DMS114 treated with DMSO at 0.1 percent for 48 hours (cell line): Measurements from ENCODE around the gene UIMC1.

Experiments
- DNase-seq: peaks from one replicate; lab custom pipeline; 2025; ENCODE audit not compliant: unreplicated experiment; lab: John Stamatoyannopoulos, UW

UIMC1 gene

GRCh38 chr5:176955895-176956294 lies 50.7 kb downstream of the UIMC1 start:
- DNase-seq: no peak

GRCh38 chr5:176954050-176954449 lies 52.5 kb downstream of the UIMC1 start:
- DNase-seq: no peak

DNA sequence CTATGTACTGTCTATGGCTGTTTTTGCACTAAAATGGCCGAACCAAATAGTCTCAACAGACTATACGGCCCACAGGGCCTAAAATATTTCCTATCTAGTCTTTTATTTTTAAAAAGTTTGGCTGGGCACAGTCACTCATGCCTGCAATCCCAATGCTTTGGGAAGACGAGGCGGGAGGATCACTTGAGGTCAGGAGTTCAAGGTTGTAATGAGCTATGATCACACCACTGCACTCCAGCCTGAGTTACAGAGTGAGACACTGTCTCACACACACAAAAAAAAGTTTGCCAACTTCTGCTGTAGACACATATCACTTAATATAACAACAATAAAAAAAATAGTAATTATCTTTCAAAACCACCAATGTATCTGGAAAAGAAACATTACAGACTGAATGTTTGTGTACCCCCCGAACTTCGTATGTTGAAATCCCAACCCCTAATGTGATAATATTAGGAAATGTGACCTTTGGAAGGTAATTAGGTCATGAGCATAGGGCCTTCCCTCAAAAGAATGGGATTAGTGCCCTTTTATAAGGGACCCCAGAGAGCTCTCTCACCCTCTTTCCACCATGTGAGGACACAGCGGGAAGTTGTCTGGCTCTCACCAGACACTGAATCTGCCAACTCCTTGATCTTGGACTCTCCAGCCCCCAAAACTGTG lies 53.9 kb downstream of the UIMC1 start:
- DNase-seq: no peak

GRCh38 chr5:176948458-176948857 lies 58.1 kb downstream of the UIMC1 start:
- no peak for DNase-seq

DNA sequence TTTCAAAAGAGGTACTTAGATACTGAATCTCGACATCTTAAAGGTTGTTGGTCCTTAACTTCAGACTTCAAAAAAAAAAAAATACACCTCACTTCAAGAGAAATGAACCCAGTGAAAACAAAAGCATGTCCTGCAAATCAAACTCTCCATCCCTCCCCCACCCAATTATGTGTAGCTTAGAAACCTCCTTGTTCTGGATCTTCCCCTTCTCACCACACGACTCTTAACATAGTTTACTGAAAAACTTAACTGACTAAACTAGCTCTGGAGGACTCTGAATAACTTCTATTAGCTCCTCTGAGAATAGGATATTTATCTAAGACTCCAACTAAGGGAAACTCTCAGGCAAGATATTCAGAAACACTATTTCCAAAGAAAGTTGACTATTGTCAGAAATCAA lies 58.7 kb downstream of the UIMC1 start:
- no peak for DNase-seq

DNA sequence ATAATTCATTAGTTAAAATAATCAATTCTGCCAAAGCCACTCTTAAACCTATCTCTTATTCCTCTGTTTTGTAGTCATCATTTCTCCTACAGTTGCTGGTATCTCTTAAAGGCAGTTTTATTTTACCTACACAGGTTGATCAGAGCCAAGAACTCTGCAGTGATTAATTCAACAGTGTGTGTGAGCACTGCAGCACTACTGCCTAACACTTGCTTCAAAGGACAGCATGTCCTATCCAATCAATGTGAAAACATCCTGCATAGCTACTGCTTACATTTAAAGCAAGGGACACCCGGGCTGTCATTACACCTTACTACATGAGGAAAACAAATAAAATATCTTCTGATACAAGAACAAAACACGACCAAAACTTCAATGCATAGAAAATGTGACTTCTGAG lies 62.3 kb downstream of the UIMC1 start:
- DNase-seq: no peak

DNA sequence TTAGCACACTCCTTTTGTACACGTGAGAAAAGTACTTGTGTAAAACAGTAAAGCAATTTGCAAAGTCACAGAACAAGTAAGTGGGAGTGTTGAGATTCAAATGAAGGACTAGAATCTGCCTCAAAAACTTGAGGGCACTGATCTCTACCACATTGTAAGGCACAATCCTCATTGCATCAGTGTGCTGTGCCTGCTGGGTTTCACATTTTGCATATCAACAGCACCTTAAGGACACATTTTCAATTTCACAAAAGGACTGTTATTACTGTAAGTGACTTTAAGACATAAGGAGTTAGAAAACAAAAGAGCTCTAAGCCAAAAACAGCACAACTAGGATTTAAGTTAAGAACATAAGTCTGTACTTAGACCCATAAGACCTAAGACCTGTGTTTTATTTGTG lies 62.8 kb downstream of the UIMC1 start:
- DNase-seq: no peak

DNA sequence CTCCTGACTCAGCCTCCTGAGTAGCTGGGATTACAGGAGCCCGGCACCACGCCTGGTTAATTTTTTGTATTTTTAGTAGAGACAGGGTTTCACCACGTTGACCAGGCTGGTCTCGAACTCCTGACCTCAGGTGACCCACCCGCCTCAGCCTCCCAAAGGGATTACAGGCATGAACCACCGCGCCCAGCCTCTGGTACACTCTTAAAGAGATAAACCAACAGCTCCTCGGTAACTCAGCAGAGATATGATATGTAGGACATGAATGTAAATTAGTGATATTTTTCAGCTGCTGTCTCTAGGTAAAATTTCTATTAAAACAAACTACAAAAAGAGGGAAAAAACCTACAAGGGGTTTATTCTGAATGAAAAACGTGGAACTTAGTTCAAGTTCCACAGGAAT lies 64.6 kb downstream of the UIMC1 start:
- no peak for DNase-seq

DNA sequence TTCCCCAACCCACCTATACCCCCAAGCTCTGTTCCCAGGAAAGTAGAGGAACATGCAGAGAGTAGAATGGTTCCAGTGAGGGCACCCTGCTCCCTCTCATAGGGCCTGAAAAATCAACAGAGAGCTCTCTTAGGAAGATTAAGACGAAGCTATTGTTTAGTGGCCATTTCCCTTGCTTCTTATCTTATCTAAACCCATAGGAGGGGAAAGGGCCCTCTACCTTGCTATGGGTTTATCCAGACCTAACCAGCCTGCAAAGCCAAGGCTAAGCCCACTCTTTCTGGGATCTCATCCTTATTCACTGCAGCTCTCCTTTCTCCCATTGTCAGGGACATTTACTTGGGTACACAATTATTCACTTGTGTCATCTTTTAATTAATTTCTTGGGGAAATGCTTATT lies 68.1 kb downstream of the UIMC1 start:
- no peak for DNase-seq

DNA sequence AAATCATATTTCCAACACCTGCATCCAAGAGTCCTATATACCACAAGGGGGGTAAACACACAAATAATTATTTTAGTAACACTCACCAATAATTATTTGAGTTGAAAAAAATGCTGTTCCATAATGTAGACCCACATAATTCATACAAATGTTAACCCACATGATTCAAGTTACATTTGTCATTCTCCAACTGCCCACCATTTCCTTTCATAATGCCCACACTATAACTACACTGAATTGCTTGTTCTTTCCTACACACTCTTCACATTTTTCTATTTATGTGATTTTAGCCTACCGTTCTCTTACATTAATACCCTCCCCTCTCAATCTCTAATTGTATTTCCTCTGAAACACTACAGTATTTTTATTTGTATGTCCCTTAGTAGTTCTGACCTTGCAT lies 71.6 kb downstream of the UIMC1 start:
- DNase-seq: no peak

GRCh38 chr5:176934309-176934930 lies 72.2 kb downstream of the UIMC1 start:
- no peak for DNase-seq

GRCh38 chr5:176929654-176930053 lies 76.9 kb downstream of the UIMC1 start:
- DNase-seq: no peak

DNA sequence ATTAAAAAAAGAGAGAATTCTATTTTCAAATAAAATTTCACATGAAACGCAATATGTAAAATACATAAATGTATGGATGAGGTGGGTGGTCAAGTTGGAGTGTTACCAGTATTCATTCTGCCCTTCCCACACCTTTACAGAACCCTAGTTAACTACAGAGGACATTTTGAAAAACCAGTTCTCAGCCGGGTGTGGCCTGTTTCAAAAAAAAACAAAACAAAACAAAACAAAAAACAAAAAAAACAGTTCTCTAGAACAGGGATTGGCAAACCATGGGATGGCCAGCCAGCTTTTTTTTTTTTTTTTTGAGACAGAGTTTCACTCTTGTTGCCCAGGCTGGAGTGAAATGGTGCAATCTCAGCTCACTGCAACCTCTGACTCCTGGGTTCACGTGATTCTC lies 79.0 kb downstream of the UIMC1 start:
- DNase-seq: no peak

DNA sequence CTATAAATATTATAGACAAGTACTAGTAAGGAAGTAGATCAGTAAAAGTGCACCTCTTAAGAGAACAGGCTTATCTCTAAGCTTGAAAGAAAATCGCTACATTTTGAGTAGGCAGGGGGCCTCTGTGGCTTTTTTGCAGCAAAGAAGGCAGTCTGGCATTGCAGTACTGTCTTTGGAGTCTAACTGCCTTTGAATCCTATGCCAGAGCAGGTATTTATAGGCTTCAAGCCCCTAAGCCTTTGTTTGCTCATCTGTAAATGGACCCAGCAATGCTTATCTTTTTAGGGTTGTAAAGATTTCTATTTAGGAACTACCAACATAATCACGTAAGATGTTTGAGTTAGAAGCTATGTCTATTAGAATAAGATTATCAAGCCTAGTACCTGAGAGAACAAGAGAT lies 83.8 kb downstream of the UIMC1 start:
- DNase-seq: no peak

GRCh38 chr5:176921714-176922113 lies 84.9 kb downstream of the UIMC1 start:
- DNase-seq: no peak

GRCh38 chr5:176918613-176919012 lies 88.0 kb downstream of the UIMC1 start:
- no peak for DNase-seq

GRCh38 chr5:176916337-176916736 lies 90.2 kb downstream of the UIMC1 start:
- DNase-seq: no peak

- DNase-seq: no peak
Measured at GRCh38 chr5:176915906-176916305, 90.7 kb downstream of the UIMC1 start.

DNA sequence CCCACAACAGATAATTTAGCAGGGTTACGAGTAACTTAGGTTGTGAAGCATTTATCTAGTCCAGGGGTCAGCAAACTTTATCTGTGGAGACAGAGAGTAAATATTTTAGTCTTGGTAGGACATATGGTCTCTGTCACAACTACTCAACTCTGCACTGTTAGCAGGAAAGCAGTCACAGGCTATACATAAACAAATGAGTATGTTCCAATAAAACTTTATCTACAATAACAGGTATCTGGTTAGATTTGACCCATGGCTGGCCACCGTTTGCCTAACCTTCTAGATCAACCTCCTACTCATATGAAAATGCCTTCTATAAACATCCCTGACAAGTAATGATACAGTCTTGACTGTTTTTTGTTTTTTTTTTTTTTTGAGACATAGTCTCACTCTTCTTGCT lies 94.5 kb downstream of the UIMC1 start:
- no peak for DNase-seq

GRCh38 chr5:176908675-176909368 lies 97.8 kb downstream of the UIMC1 start:
- no peak for DNase-seq

DNA sequence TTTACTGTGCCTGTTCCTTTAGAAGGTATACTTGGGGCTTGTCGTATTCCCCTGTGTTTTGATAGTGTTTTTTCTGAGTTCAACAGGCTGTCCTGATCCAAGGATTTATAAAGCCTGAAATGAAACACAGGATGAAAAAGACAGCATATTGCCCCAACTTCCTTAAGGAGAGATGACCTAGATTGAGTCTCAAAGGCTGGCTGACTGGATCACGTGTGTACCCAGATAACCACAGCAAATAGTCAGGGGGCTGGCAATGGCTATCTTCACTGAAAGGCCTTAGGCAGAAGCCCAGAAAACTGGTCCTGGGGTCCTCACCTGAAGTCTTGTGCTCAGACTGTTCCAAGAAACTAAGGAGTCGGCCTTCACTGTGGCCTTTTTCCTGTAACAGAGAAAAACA lies 99.8 kb downstream of the UIMC1 start:
- DNase-seq: no peak

GRCh38 chr5:176906126-176906525 lies 100.5 kb downstream of the UIMC1 start:
- DNase-seq: no peak

DNA sequence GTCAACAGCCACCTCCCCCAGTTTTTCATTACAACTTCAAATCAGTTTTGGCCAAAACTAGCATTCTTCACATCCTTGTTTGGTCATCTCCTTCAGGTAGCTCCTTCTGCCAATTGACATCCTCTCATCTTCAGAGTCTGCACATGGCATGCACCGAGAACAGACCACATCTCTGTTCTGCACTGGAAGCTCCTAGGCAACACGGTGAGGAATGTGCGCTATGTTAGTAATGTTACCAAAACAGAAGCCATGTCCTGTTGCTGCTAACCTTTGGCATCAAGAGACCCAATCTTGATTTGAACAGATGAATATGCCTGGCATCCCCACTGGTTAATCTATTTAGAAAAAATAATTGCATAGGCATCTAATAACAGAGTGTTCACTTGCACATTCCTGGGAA lies 102.3 kb downstream of the UIMC1 start:
- no peak for DNase-seq
